HG03565 (cell line): ENCODE measurements around the gene UBR2.
"Not testable (repeated sequence)": the region's sequence is repeated elsewhere in the genome, so short reads cannot be mapped to it uniquely, and the experiment has no call there.

ENCODE experiments used
- ATAC-seq: cut with Tn5 transposase; IDR thresholded peaks from one replicate; pipeline ENCODE4 v1.9.1; 2021; ENCODE audit warnings: mild to moderate bottlenecking, moderate library complexity; ENCODE audit not compliant: unreplicated experiment

The UBR2 gene

GRCh38 chr6:42690872-42691271 is 127.0 kb downstream of the UBR2 start:
- no peak for ATAC-seq

GRCh38 chr6:42692137-42692911 is 128.5 kb downstream of the UBR2 start:
- ATAC-seq: no peak

DNA sequence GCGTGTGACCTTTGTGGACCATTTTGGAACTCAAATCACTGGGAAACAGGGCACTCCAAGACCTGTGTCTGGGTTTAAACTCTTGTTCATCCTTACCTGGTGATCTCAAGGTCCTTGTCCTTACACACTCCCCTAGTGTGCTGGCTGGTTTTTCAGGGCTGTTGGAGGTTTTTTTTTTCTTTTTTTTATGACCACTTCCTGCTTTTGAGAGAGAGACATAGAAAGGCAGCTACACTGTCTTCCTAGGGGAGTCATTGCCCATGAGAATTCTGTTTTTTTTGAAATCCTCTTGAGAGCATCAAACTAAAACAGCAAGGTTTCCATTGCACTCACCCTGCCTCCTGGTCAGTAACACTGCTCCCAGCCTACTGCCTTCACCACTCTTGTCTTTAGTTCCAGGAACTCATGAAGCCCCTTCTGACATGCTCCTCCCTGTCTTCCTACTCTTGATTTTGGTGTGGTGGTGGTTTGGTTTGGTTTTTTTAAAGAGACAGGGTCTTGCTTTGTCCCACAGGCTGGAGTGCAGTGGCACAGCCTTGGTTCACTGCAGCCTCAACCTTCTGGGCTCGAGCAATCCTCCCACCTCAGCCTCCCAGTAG is 130.0 kb downstream of the UBR2 start:
- ATAC-seq: no peak

- no peak for ATAC-seq
These were observed 130.8 kb downstream of the UBR2 start for GRCh38 chr6:42694586-42694985.

DNA sequence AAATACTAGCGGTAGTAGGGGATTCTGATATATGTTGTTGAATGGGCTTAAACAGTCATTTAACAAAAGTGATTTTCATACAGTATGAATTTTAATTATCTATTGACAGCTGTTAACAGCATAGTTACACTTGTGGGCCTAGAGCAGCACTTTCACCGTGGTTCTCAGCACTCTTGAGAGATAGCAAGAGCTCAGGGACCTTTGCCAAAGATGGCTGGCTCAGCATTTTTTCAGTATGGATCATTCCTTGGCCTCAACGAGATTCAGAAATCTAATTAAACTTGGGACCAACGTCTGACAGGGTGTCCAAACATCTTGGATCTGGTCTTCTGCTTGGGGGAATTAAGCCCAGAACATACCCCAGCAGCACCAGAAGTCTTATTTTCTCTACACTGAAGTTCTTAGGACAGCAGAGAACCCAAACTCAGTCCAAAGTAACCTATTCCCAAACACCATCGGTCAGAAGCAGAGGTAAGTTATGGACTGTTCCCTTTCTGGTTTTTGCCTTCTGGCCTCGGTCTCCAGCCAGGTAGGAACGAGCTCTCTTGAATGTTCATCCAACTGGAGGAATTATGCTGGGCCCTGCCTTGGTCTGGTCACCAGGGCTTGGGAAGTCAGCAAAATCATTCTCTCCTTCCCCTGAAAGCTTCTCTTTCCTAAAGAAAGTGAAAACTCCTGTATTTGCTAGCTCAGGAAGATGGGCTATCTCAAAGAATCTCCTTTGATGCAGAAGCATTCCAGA is 132.9 kb downstream of the UBR2 start:
- ATAC-seq: no peak

DNA sequence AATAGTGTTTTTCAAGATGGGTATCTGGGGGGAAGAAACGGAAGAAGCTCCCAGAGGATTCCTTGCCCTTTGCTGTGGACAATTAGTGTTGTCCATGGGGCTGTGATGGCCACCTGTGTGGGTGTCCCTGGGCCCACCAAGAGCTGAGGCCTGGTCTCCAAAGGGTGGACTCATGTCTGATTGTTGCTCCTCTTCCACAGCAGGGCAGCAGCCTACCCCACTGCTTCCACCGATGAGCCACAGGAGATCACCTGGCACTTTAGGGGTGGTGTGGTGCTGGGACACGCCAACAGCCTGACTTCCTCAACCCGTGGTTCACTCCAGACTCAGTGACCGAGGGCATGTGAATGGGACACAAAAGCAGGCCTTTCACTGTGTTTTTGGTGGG is 133.4 kb downstream of the UBR2 start:
- ATAC-seq: no peak

GRCh38 chr6:42698217-42698616 is 134.4 kb downstream of the UBR2 start:
- no peak for ATAC-seq

DNA sequence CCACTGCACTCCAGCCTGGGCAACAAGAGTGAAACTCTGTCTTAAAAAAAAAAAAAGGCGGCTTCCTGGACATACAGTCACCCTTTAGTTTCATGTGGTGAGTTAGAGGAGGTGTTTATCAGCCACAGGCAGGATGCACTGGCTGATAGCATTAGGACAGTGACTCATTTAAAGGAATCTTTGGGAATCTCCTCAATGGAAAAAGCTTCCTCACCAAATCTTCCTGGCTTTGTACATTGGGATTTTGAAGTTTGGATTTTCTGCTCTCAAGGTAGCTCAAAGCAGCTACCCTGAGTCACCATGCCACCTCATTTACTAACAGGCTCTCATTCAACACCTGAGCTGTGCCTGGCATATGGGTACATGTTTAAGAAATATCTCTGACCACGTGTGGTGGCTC is 138.4 kb downstream of the UBR2 start:
- ATAC-seq: no peak

GRCh38 chr6:42702786-42703185 is 139.0 kb downstream of the UBR2 start:
- ATAC-seq: not testable (repeated sequence)

DNA sequence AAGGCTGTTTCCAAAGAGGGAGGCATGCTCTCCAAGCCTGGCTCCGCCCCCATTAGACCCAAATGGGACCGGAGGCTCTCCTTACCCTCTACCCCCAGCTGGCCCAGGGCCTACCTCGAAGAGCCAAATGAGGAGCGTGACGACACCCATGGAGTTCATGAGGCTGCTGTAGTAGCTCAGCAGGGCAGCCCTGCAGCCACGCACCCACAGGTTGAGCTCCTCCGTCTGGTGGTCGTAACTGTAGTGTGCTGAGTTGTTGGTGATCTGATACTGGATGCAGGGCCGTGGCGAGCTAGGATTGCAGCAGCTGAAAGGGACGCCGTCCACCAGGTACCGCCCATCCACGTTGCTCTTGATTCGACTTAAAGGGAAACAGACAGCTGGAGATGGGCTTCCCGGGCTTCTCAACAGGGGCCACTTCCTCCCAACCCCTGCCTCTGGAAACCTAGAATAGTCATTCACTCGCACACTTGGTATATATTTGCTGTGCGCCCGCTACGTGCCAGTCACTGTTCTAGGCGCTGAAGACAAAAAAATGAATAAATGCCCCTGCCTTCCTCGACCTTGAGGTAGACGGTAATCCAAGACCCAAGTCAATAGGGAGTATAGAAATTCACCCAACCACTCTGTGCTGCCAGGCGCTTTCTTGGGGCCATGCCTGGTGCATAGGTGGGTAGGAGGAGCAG is 140.6 kb downstream of the UBR2 start:
- no peak for ATAC-seq

- no peak for ATAC-seq
These were observed 141.1 kb downstream of the UBR2 start for GRCh38 chr6:42704937-42705374.

- no peak for ATAC-seq
These were observed 143.8 kb downstream of the UBR2 start for GRCh38 chr6:42707595-42707994.

DNA sequence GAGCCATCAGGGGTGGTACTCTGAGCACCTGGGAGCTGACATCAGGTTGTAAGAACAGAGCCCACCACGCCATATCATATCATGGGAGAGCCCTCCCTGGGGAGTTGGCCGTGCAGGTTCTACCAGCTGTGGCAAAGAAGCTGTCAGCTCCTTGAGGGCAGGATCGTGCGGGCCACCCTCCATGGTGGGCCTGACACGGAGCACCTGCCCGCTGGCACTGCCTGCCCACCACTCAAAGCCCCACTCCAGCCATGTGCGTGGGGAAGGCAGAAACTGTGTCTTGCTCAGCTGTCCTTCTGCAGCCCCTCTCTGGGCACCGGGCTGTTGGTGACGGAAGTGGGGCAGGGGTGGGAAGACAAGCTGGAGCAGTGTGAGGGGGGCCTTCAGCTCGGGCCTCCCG is 144.3 kb downstream of the UBR2 start:
- ATAC-seq: no peak

DNA sequence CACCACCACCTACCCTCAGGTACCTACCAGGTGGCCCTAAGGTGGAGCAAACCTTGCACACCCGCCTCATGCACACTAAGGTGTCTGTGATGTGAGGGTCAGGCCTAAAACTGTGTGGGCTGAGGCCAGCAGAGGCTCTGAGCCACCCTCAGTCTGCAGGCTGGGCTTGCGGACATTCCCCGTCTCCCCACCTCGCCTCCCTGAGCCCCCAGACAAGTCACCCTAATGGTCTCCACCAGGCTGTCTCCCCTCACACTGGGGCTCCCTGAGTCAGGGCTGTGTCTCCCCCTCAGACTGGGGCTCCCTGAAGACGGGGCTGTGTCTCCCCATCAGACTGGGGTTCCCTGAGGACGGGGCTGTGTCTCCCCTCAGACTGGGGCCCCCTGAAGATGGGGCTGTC is 146.0 kb downstream of the UBR2 start:
- ATAC-seq: no peak

DNA sequence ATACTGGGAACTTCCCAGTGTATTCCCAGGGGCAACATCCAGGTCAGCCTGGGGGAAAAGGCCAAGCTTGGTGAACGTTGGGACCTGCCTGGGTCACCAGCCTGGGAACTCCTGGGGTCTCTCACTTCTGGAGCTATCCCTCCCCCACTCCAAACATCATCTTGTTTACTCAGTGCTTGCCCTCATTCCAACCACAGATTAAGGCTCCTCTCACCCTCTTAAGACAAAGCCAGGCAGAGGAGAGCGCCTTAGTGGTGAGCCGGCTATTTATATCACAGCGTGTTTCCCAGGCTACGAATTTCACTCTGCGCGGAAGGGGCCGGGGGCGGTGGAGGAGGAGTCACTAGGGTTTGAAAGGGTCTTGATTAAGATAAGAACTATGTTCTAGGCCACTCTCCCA is 146.5 kb downstream of the UBR2 start:
- ATAC-seq: no peak

GRCh38 chr6:42711930-42712329 is 148.1 kb downstream of the UBR2 start:
- no peak for ATAC-seq

DNA sequence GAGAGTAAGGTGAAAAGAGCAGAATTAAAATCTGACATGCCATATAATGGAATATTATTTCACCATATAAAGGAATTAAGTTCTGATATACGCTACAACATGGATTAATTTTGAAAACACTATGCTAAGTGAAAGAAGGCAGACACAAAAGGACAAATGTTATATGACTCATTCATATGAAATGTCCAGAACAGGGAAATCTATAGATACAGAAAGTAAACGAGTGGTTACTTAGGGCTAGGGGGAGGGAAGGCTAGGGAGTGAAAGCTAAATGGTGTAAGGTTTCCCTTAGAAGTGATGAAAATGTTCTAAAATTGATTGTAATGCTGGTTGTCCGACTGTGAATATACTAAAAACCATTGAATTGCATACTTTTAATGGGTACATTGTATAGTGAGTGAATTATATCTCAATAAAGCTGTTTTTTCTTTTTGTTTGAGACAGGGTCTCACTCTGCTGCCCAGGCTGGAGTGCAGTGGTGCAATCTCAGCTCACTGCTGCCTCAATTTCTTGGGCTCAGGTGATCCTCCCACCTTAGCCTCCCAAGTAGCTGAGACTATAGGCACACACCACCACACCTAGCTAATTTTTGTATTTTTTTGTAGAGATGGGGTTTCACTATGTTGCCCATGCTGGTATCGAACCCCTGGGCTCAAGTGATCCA is 150.4 kb downstream of the UBR2 start:
- no peak for ATAC-seq

DNA sequence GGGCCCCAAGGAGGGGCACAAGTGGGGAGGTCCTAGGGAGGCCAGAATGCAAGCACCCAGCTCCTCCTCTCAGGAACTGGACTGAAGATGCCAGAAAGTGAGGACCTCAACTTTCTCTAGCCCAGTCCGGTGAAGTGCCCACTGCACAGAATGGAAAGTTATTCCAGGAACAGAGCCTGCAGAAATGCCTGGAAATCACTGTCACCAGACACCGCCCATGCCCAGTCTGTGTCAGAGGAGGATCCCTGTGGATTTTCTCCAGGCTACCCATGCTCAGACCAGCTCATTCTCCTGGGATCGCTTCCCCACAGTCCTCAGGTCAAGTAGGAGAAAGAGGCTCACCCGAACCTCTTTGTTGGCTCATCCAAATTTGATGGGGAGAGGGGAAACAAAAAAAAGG is 152.0 kb downstream of the UBR2 start:
- no peak for ATAC-seq

- ATAC-seq: no peak
These were observed 156.9 kb downstream of the UBR2 start for GRCh38 chr6:42720739-42721138.

GRCh38 chr6:42722497-42722896 is 158.7 kb downstream of the UBR2 start, which contains the start of gene PRPH2:
Gene PRPH2 (minus strand): TSS chr6:42722597. CDS start chr6:42722334, 263 bp downstream.
- ATAC-seq: no peak

DNA sequence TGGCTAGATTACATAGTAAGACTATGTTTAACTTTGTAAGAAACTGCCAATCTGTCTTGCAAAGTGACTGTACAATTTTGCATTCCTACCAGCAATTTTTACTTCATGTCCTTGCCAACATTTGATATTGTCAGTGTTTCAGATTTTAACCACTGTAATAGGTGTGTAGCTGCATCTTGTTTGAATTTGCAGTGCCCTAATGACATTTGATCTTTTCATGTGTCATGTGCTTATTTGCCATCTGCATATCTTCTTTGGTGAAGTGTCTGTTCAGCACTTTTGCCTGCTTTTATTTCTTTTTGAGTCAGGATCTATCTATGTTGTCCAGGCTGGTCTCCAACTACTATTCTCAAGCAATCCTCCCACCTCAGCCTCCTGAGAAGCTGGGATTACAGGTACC is 161.0 kb downstream of the UBR2 start:
- no peak for ATAC-seq
